Measurements from ENCODE around the gene SAYSD1.

SAYSD1 gene

DNA sequence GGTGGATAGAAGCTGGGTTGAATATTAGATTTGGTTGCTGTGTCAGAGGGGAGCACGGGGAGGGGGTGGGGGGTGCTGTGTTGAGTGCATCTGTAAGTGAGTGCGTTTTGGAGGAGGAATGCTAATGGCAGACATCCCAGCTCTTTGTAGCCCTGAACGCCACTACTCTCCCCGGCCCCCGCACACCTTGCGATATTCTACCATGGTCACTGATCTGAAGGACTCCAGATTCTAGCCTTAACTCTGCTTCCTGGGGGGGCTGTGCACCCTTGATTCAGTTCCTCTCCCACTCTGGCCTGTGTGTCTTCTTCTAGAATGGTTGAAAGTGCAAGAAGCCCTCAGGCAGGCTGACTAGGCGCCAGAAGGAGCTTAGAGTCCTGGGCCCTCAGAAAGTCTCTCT lies 59.3 kb downstream of the SAYSD1 start:
- H2BK15ac ChIP-seq (ENCODE audit: low read depth, poor library complexity, severe bottlenecking), result no peak overlapping the region
- H3K4me2 ChIP-seq (ENCODE audit: low read length, poor library complexity, severe bottlenecking), result no peak overlapping the region
- H4K91ac ChIP-seq (ENCODE audit: low read length), result no peak overlapping the region
- H3K79me1 ChIP-seq (replicated peaks; ENCODE audit: low read length, poor library complexity, severe bottlenecking), result no peaks in the 10 kb centered on the region
- no peak overlapping the region for H3K27ac ChIP-seq (ENCODE audit: low read length, poor library complexity, severe bottlenecking)
- H3K4me3 ChIP-seq (ENCODE audit: insufficient read depth in 1 of 2, low read depth in 1 of 2, low read length in 2 of 2), result no peak overlapping the region
- no peak overlapping the region for H2BK120ac ChIP-seq (ENCODE audit: low read depth, low read length)
- H2AFZ ChIP-seq (ENCODE audit: low read depth, low read length), result no peak overlapping the region
- peaks cover 41 to 96% of the 10 kb centered on the region in 2 experiments for H3K27me3 ChIP-seq (ENCODE audit: control insufficient read depth in 1 of 2, insufficient read depth in 1 of 2, low read length in 2 of 2)
- H3K18ac ChIP-seq (ENCODE audit: low read depth in 1 of 2, low read length in 2 of 2), result no peak overlapping the region
- peaks cover 3% of the 10 kb centered on the region for H3K4me1 ChIP-seq (ENCODE audit: control insufficient read depth, insufficient read depth, low read depth, low read length)
- no peak overlapping the region for H2BK12ac ChIP-seq (ENCODE audit: low read length in 2 of 2)
- no peak for DNase-seq
- no peak overlapping the region for H3K14ac ChIP-seq (ENCODE audit: low read length in 2 of 2)
- no peaks in the 10 kb centered on the region for H3K36me3 ChIP-seq (ENCODE audit: control insufficient read depth in 1 of 2, insufficient read depth in 2 of 2, low read depth in 1 of 2, low read length in 2 of 2)
- no peak overlapping the region for H4K8ac ChIP-seq (ENCODE audit: low read length)
- WGBS, result 84% methylated on average over 7 of the region's 7 CpGs
- no peak overlapping the region for H2BK5ac ChIP-seq (ENCODE audit: low read depth, low read length, poor library complexity, severe bottlenecking)
- no peak overlapping the region for H3K9ac ChIP-seq (ENCODE audit: low read length)
- no peaks in the 10 kb centered on the region for H3K9me3 ChIP-seq (ENCODE audit: control insufficient read depth, low read length)
- no peak overlapping the region for H3K23ac ChIP-seq (ENCODE audit: low read length in 2 of 2)
- no peak overlapping the region for H3K4ac ChIP-seq (ENCODE audit: low read depth in 1 of 2, low read length in 2 of 2)
- no peak overlapping the region for H2AK5ac ChIP-seq (ENCODE audit: low read length, severe bottlenecking)

DNA sequence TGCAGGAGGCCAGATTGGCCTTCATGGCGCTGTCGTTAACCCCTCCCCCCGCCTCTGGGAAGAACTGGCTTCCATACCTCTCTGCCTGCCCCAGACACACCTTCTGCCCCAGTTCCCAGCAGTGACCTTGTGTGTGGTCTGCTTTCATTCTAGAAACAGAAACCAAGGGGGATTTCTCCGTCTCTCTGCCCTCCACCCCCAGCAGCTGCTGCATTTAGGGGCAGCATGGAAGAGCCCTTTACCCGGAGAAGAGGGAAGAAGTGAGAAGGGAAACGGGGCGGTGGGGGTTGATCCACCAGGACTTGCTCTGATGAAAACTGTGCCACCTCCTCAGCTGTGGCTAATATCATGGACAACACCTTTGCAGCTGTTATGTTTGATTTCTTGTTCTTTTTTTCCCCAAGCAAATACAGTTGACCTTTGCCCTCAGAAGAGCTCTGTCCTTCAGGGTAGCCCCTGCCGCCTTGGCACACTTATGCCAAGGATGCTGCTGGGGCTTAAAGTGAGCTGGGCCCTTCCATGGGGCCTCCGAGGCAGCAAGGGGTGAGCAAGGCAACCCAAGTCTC lies 60.3 kb downstream of the SAYSD1 start:
- no peak overlapping the region for H4K91ac ChIP-seq (ENCODE audit: low read length)
- no peak overlapping the region for H3K4me2 ChIP-seq (ENCODE audit: low read length, poor library complexity, severe bottlenecking)
- H3K4me3 ChIP-seq (ENCODE audit: insufficient read depth in 1 of 2, low read depth in 1 of 2, low read length in 2 of 2), result no peak overlapping the region
- H3K23ac ChIP-seq (ENCODE audit: low read length in 2 of 2), result no peak overlapping the region
- WGBS, result 75% methylated on average over 8 of the region's 9 CpGs
- no peaks in the 10 kb centered on the region for H3K79me1 ChIP-seq (replicated peaks; ENCODE audit: low read length, poor library complexity, severe bottlenecking)
- no peak overlapping the region for H2AFZ ChIP-seq (ENCODE audit: low read depth, low read length)
- no peak overlapping the region for H3K14ac ChIP-seq (ENCODE audit: low read length in 2 of 2)
- H2BK120ac ChIP-seq (ENCODE audit: low read depth, low read length), result no peak overlapping the region
- no peaks in the 10 kb centered on the region for H3K9me3 ChIP-seq (ENCODE audit: control insufficient read depth, low read length)
- no peak overlapping the region for H3K27ac ChIP-seq (ENCODE audit: low read length, poor library complexity, severe bottlenecking)
- DNase-seq, result no peak
- H2AK5ac ChIP-seq (ENCODE audit: low read length, severe bottlenecking), result no peak overlapping the region
- H3K9ac ChIP-seq (ENCODE audit: low read length), result no peak overlapping the region
- H3K4me1 ChIP-seq (ENCODE audit: control insufficient read depth, insufficient read depth, low read depth, low read length), result peaks cover 3% of the 10 kb centered on the region
- H3K36me3 ChIP-seq (ENCODE audit: control insufficient read depth in 1 of 2, insufficient read depth in 2 of 2, low read depth in 1 of 2, low read length in 2 of 2), result no peaks in the 10 kb centered on the region
- no peak overlapping the region for H2BK12ac ChIP-seq (ENCODE audit: low read length in 2 of 2)
- H2BK5ac ChIP-seq (ENCODE audit: low read depth, low read length, poor library complexity, severe bottlenecking), result no peak overlapping the region
- H3K4ac ChIP-seq (ENCODE audit: low read depth in 1 of 2, low read length in 2 of 2), result no peak overlapping the region
- H3K18ac ChIP-seq (ENCODE audit: low read depth in 1 of 2, low read length in 2 of 2), result no peak overlapping the region
- H2BK15ac ChIP-seq (ENCODE audit: low read depth, poor library complexity, severe bottlenecking), result no peak overlapping the region
- no peak overlapping the region for H4K8ac ChIP-seq (ENCODE audit: low read length)
- peaks cover 41 to 96% of the 10 kb centered on the region in 2 experiments for H3K27me3 ChIP-seq (ENCODE audit: control insufficient read depth in 1 of 2, insufficient read depth in 1 of 2, low read length in 2 of 2)
